ENCODE results near the gene ZAR1.

The ZAR1 gene

DNA sequence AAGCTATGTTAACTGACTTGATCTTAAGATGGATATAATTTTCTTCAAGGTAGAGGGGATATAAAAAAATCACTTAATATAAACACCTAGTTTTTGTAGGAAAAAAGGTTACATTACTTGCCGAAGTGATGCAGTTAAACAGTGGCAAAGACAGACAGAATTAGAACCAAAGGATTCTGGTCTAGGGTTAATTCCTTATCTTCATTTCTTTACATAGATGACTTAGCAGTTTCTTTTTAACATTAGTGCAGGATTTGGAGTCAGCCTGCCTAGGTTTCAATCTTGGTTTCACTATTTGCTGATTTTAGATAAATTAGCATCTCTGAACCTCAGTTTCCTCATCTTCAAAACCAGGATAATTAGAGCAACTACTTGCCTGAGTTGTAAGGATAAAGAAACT is 14.3 kb downstream of the ZAR1 start:
- TF ChIP-seq, protein P1, sequence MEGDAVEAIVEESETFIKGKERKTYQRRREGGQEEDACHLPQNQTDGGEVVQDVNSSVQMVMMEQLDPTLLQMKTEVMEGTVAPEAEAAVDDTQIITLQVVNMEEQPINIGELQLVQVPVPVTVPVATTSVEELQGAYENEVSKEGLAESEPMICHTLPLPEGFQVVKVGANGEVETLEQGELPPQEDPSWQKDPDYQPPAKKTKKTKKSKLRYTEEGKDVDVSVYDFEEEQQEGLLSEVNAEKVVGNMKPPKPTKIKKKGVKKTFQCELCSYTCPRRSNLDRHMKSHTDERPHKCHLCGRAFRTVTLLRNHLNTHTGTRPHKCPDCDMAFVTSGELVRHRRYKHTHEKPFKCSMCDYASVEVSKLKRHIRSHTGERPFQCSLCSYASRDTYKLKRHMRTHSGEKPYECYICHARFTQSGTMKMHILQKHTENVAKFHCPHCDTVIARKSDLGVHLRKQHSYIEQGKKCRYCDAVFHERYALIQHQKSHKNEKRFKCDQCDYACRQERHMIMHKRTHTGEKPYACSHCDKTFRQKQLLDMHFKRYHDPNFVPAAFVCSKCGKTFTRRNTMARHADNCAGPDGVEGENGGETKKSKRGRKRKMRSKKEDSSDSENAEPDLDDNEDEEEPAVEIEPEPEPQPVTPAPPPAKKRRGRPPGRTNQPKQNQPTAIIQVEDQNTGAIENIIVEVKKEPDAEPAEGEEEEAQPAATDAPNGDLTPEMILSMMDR (conservative IDR thresholded peaks at IDR 0.05) = no peak
- H3K27ac ChIP-seq = no peak overlapping the region

DNA sequence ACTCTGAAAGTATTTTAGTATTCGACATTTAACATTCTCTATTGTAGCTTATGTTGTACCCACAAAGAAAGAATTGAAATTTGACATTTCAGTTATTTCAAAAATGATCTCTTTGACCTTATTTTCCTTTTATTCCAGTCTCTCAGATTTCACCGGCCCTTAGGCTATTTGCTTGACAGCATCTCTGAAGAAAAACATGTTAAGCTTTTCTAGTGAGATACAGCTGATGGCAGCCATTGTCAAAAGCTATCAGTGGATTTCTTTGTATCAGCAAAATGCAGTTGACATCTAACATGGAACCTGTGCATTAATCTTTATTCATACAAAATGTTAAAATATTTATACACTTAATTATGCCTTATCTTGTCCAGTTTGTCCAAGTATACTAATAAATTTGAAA is 16.7 kb downstream of the ZAR1 start:
- H3K27ac ChIP-seq = no peak overlapping the region
- TF ChIP-seq, protein P1 (conservative IDR thresholded peaks at IDR 0.05) = no peak

DNA sequence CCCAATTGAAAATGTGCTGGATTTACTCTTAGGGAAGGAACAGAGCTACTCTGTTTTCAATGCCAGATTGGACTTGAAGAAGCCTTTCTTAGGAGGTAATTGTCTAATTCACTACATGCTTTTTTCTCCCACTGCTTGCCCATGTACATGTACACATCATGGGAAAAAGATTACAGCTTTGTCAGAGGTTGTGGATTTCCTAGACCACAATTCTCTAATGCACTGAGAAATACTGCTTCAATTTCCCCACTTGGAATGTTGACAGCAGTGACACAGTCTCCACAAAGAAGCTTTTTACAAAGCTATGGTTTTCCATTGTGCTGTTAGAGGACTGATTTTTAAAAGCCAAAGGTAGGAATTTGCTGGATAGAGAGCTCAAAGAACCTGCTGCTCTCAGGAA is 19.5 kb downstream of the ZAR1 start:
- TF ChIP-seq, protein P1 (conservative IDR thresholded peaks at IDR 0.05) = no peak
- H3K27ac ChIP-seq = no peak overlapping the region

DNA sequence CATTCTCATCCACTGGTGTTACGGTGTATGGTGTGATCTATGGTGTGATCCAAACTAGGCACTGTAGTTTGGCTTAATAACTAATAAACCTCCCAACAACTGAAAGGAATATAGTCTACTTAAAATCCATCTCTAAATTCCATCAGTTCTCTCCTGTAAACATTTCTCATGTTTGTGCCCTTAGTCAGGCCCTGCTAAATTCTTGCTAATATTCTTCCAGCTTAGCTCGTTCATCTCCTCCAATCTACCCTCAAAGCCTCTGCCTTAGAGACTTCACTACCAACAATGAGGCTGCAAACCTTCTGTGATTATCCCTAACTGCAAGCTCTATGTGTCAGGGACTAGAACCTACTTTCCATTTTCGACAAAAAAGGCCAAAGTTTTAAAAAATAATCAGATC is 28.1 kb downstream of the ZAR1 start:
- H3K27ac ChIP-seq = no peak overlapping the region
- TF ChIP-seq, protein P1 (conservative IDR thresholded peaks at IDR 0.05) = no peak

DNA sequence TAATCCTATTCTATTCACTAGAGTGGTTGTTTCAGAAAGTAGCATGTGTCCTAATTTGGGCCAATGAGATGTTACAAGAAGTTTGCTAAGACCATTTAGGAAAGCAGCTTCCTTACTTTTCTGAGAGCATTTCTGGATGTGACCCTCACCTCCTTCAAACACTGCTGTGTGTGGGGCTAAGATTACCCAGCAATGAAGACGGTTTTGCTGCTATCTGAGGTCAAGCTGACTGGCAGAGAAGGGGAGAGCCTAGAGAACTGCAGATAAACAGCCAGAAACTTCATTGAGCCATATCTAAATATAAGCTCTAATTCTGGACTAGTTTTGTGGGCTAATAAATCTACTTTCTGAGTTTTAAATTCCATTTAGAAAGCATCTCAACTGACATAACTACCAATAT is 36.4 kb downstream of the ZAR1 start:
- TF ChIP-seq, protein P1 (conservative IDR thresholded peaks at IDR 0.05) = no peak
- H3K27ac ChIP-seq = no peak overlapping the region

DNA sequence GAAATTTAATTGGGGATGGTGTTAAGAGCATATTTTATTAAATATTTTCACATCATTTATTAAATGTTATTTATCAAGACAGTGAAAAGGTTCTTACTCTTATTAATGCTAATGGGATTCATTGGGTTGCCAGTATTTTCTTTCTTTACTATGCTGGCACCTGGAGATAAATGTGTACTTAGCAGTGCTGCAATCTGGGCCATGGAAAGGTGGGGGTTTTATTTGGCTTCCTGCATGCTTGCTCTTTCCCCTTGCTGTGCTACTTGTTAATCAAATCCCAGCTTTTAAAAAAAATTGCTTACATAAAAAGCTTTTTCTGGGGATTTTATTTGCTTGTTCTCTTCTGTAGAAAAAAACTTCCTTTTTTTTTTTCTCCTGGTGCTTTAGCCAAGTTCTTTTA is 48.3 kb downstream of the ZAR1 start:
- TF ChIP-seq, protein P1 (conservative IDR thresholded peaks at IDR 0.05) = no peak
- peak overlapping the region; percentile 41 for H3K27ac ChIP-seq

DNA sequence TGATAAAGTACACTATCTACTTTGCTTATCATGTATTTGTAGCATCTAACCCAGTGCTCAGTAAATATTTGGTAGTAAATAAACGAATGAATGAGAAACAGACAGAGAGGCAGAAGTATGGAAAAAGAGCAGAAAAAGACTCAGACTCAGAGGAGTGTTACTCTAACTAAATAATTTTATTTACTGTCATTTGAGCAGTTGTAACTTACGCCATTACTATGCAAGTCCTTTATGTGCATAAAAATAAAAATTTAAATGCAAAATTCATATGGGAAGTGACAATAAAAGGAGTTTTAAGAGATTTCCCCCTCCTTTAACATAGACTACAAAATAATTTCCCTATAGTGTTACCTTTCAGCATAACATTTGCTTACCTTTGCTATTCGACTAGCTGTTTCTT is 49.5 kb downstream of the ZAR1 start:
- H3K27ac ChIP-seq = no peak overlapping the region
- TF ChIP-seq, protein P1 (conservative IDR thresholded peaks at IDR 0.05) = no peak

DNA sequence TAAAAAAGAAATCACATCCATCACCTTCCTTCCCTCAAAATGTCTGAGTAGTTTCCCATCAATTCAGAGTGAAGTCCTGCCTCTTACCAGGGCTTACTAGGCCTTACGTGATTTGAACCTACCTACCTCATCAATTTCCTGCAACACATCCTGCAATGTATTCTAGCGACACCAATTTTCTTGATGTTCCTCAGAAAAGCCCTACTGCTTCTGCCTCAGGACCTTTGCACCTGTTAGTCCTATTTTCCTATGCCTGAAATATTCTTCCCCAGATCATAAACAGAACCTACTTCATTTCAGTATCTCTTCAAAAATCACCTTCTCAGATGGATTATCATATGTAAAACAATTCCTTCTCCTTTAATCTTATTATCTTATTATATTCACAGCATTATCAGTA is 52.8 kb downstream of the ZAR1 start:
- TF ChIP-seq, protein P1 (conservative IDR thresholded peaks at IDR 0.05) = no peak
- H3K27ac ChIP-seq = no peak overlapping the region

Measured in VCaP (cell line).